ENCODE data around the gene ATP6V0C. TPM values are rescaled to one million over a fixed set of nuclear protein-coding genes. Genes with fewer than 3 reads are reported as not detected.
"Not testable (repeated sequence)": the region's sequence is repeated elsewhere in the genome, so short reads cannot be mapped to it uniquely, and the experiment has no call there.

Gene ATP6V0C
- total and polyA plus RNA-seq, 4 donors, result 39.0 to 410 (median 250) TPM

DNA sequence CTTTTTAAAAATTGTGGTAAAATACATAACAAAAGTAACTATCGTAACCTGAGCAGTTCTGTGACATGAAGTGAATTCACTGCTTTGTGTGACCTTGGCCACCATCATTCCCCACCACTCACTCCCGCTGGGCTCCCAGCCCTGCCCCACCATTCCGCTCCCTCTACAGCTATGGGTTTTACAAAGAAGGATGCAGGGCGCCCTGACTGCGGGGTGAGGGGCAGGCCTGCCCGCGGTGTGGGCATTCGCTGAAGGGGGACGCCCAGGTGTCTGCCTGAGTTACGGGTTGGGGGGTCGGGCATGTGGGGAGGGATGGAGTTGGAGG, 17.6 kb downstream of the ATP6V0C start, which contains the start of gene CEMP1:
Gene CEMP1 (minus strand): TSS at position 38 of the 325 bp plus-strand sequence. CDS start 335 bp downstream, outside the sequence.
- no peak for ATAC-seq (ENCODE audit: insufficient read depth, low FRiP score)

DNA sequence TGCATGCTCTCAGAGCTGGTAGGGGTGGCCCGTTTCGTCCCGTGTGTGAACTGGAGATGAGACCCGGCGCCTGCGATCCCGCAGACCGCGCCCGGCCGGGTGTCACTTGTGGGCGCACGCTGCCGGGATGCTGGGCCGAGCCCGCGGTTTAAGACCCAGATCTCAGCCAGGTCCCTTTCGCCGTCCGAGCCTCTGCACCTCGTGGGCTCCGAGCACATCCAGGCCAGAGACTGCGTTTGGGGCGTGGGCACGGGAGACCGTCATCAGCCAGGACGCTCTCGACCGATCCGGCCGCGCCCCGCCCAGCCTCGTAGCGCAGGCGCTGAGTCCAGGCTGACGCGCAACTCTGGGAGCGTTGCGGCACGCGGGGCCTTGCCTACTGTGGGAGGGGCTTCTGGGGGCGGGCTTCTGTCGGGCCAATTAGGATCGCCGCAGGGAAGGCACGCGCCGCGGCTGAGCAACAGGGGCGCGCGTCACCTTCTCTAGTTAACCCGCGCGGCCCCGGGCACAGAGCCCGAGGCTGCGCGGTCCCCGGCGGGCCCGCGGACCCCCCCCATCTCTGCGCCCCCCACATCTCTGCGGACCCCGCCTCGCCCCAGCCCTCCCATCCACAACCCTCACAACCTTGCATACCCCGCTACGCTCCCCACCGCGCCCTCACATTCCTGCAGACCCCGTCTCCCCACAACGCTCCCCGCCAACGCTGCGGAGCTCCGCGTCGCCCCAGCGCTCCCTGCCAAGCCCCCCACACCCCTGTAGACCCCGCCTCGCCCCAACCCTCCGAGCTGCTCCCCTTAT, 18.1 kb downstream of the ATP6V0C start:
- WGBS, 2 donors, result 0 to 1% methylated on average over 52 to 84 of the region's 84 CpGs
- Histone ChIP-seq H3K9ac (ENCODE audit: insufficient read depth in 1 of 2, low read length in 2 of 2) (peak overlapping the region; percentile 82 to 86), H3K9me3 (ENCODE audit: control insufficient read depth in 4 of 4, insufficient read depth in 3 of 4, low read length in 3 of 4) (no peaks in the 10 kb centered on the region), H3K36me3 (ENCODE audit: control insufficient read depth in 4 of 4, insufficient read depth in 4 of 4, low read length in 4 of 4) (peaks cover 0 to 31% (median 7%) of the 10 kb centered on the region in 4 donors), H3K4me3 (peak overlapping the region; percentile 48), H3K27me3 (ENCODE audit: control insufficient read depth in 3 of 3, insufficient read depth in 3 of 3, low read length in 2 of 3) (no peaks in the 10 kb centered on the region), H3K4me1 (ENCODE audit: control insufficient read depth in 5 of 5, insufficient read depth in 5 of 5, low read length in 5 of 5) (peaks cover 0 to 12% (median 8%) of the 10 kb centered on the region in 5 donors), H3K27ac (ENCODE audit: low read depth in 1 of 2, low read length in 1 of 2) (peak overlapping the region; percentile 79 to 90)
- DNase-seq, result peak; percentile 98
- ATAC-seq (ENCODE audit: insufficient read depth, low FRiP score), result peak; percentile 95
- TF ChIP-seq, protein P1, sequence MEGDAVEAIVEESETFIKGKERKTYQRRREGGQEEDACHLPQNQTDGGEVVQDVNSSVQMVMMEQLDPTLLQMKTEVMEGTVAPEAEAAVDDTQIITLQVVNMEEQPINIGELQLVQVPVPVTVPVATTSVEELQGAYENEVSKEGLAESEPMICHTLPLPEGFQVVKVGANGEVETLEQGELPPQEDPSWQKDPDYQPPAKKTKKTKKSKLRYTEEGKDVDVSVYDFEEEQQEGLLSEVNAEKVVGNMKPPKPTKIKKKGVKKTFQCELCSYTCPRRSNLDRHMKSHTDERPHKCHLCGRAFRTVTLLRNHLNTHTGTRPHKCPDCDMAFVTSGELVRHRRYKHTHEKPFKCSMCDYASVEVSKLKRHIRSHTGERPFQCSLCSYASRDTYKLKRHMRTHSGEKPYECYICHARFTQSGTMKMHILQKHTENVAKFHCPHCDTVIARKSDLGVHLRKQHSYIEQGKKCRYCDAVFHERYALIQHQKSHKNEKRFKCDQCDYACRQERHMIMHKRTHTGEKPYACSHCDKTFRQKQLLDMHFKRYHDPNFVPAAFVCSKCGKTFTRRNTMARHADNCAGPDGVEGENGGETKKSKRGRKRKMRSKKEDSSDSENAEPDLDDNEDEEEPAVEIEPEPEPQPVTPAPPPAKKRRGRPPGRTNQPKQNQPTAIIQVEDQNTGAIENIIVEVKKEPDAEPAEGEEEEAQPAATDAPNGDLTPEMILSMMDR (IDR thresholded peaks at IDR 0.05; ENCODE audit: control extremely low read depth, extremely low read depth), result no peak

More for the DNA sequence above, 17.6 kb downstream of the ATP6V0C start, which contains the start of gene CEMP1:
- DNase-seq, result no peak
- 13% methylated on average over 11 of the region's 11 CpGs for WGBS, 2 donors
- Histone ChIP-seq H3K9ac (ENCODE audit: insufficient read depth in 1 of 2, low read length in 2 of 2) (peak within 1 kb of the TSS; percentile 82 to 86), H3K27me3 (ENCODE audit: control insufficient read depth in 3 of 3, insufficient read depth in 3 of 3, low read length in 2 of 3) (no peaks in the 10 kb centered on the region), H3K36me3 (ENCODE audit: control insufficient read depth in 4 of 4, insufficient read depth in 4 of 4, low read length in 4 of 4) (peaks cover 0 to 32% (median 7%) of the 10 kb centered on the region in 4 donors), H3K4me3 (peak within 1 kb of the TSS; percentile 48), H3K4me1 (ENCODE audit: control insufficient read depth in 5 of 5, insufficient read depth in 5 of 5, low read length in 5 of 5) (peaks cover 0 to 12% (median 7%) of the 10 kb centered on the region in 5 donors), H3K27ac (ENCODE audit: low read depth in 1 of 2, low read length in 1 of 2) (peak within 1 kb of the TSS; percentile 79 to 90), H3K9me3 (ENCODE audit: control insufficient read depth in 4 of 4, insufficient read depth in 3 of 4, low read length in 3 of 4) (no peaks in the 10 kb centered on the region)
- TF ChIP-seq, protein P1 (IDR thresholded peaks at IDR 0.05; ENCODE audit: control extremely low read depth, extremely low read depth), result no peak

DNA sequence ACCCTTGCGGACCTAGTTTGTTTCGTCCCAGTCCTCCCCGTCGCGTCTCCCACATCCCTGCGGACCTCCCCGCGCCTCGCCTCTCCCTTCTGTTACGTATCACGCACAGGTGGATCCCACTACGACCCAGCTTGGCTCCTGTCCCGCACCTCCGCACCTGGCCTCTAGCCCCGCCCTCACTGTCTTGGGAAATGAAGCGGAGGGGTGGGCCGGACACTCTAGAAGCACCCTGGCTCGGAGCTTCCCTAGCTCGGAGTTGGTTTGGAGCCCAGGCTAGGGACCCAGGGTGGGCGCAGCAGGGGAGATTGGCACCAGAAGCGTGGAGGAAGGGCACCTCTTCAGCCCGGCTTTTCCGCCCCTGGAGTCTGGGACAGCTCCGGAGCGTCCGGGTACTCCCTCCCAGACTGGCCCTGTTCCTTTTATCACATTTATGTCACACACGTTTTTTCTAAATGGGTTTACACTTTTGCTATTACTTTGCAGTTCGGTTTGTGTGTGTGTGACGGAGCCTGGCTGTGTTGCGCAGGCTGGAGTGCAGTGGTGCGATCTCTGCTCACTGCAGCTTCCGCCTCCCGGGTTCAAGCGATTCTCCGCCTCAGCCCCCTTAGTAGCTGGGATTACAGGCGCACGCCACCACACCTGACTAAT, 18.9 kb downstream of the ATP6V0C start:
- Histone ChIP-seq H3K4me3 (peak overlapping the region; percentile 48), H3K27ac (ENCODE audit: low read depth in 1 of 2, low read length in 1 of 2) (peak overlapping the region; percentile 79 to 90), H3K27me3 (ENCODE audit: control insufficient read depth in 3 of 3, insufficient read depth in 3 of 3, low read length in 2 of 3) (no peaks in the 10 kb centered on the region), H3K4me1 (ENCODE audit: control insufficient read depth in 5 of 5, insufficient read depth in 5 of 5, low read length in 5 of 5) (peaks cover 0 to 12% (median 8%) of the 10 kb centered on the region in 5 donors), H3K9me3 (ENCODE audit: control insufficient read depth in 4 of 4, insufficient read depth in 3 of 4, low read length in 3 of 4) (no peaks in the 10 kb centered on the region), H3K9ac (ENCODE audit: insufficient read depth in 1 of 2, low read length in 2 of 2) (peak overlapping the region; percentile 82 to 86), H3K36me3 (ENCODE audit: control insufficient read depth in 4 of 4, insufficient read depth in 4 of 4, low read length in 4 of 4) (peaks cover 0 to 24% (median 7%) of the 10 kb centered on the region in 4 donors)
- 1% methylated on average over 37 of the region's 37 CpGs for WGBS, 2 donors
- ATAC-seq (ENCODE audit: insufficient read depth, low FRiP score), result peak; percentile 9
- TF ChIP-seq, protein P1 (IDR thresholded peaks at IDR 0.05; ENCODE audit: control extremely low read depth, extremely low read depth), result no peak
- DNase-seq, result peak; percentile 66 to 73 (median 73)

DNA sequence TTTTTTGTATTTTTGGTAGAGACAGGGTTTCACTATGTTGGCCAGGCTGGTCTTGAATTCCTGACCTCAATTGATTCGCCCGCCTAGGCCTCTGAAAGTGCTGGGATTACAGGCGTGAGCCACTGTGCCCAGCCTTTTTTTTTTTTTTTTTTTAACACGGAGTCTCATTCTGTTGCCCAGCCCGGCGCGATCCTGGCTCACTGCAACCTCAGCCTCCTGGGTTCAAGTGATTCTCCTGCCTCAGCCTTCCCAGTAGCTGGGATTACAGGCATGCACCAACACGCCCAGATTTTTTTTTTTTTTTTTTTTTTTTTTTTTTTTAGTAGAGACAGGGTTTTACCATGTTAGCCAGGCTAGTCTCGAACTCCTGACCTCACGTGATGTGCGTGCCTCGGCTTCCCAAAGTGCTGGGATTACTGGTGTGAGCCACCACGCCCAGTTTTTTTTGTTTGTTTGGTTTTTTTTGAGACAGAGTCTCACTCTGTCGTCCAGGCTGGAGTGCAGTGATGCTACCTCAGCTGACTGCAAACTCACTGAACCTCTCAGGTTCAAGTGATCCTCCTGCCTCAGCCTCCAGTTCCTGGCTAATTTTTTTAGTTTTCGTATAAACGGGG, 19.5 kb downstream of the ATP6V0C start:
- Histone ChIP-seq H3K36me3 (ENCODE audit: control insufficient read depth in 4 of 4, insufficient read depth in 4 of 4, low read length in 4 of 4) (peaks cover 0 to 18% (median 5%) of the 10 kb centered on the region in 4 donors), H3K27ac (ENCODE audit: low read depth in 1 of 2, low read length in 1 of 2) (peak overlapping the region; percentile 79 to 90), H3K4me1 (ENCODE audit: control insufficient read depth in 5 of 5, insufficient read depth in 5 of 5, low read length in 5 of 5) (peaks cover 0 to 12% (median 8%) of the 10 kb centered on the region in 5 donors), H3K9ac (ENCODE audit: insufficient read depth in 1 of 2, low read length in 2 of 2) (peak overlapping the region in 1 of 2 donors; percentile 82)
- H3K4me3 ChIP-seq; H3K27me3 ChIP-seq (ENCODE audit: control insufficient read depth in 3 of 3, insufficient read depth in 3 of 3, low read length in 2 of 3); H3K9me3 ChIP-seq (ENCODE audit: control insufficient read depth in 4 of 4, insufficient read depth in 3 of 4, low read length in 3 of 4); ATAC-seq (ENCODE audit: insufficient read depth, low FRiP score); DNase-seq: not testable (repeated sequence)
- WGBS, 2 donors, result 30 to 32% methylated on average over 15 to 16 of the region's 16 CpGs
